WTC11 (cell line): ENCODE results near the gene SMIM24. TPM values are rescaled to one million over a fixed set of nuclear protein-coding genes. Genes with fewer than 3 reads are reported as not detected.
A peak's percentile ranks its signal among the peaks of the same experiment; 100 is the strongest.

ENCODE experiments used
- ATAC-seq: fragments of 200-7000 bp; cut with Tn5 transposase; 2 replicates; pipeline ENCODE4 v1.10.0; 2021; ENCODE audit warnings: mild to moderate bottlenecking, moderate library complexity
- CTCF ChIA-PET: fragments of 300-600 bp; sonication (Branson Sonifier 250); formaldehyde crosslinking; loops from one replicate; lab custom pipeline; 2021; ENCODE audit warnings: antibody characterized with exemption; lab: Charles Lee
- POLR2A ChIA-PET: fragments of 350-600 bp; sonication (Branson Sonifier 250); formaldehyde crosslinking; loops from one replicate; lab custom pipeline; 2021; ENCODE audit warnings: antibody characterized with exemption; lab: Charles Lee
- DNase-seq: peaks from one replicate; pipeline ENCODE4 v3.0.0; 2021; ENCODE audit warnings: low spot score
- H3K27ac Mint-ChIP-seq: 2 replicates; pipeline ENCODE4 v1.8.0; 2021; ENCODE audit warnings: mixed read lengths
- H3K27me3 Mint-ChIP-seq: 2 replicates; pipeline ENCODE4 v1.8.0; 2021; ENCODE audit warnings: low read depth, mild to moderate bottlenecking, moderate library complexity, mixed read lengths
- H3K36me3 Mint-ChIP-seq: 2 replicates; pipeline ENCODE4 v1.8.0; 2021; ENCODE audit warnings: mixed read lengths
- H3K4me1 Mint-ChIP-seq: 2 replicates; pipeline ENCODE4 v1.8.0; 2022; ENCODE audit warnings: mixed read lengths
- H3K4me3 Mint-ChIP-seq: 2 replicates; pipeline ENCODE4 v1.8.0; 2021; ENCODE audit warnings: mild to moderate bottlenecking, moderate library complexity, mixed read lengths
- H3K9me3 Mint-ChIP-seq: 2 replicates; pipeline ENCODE4 v1.8.0; 2021; ENCODE audit warnings: mixed read lengths
- CREM ChIP-seq: sonication (generic); formaldehyde crosslinking; IDR thresholded peaks from 2 replicates; pipeline ENCODE4 v1.8.1; 2022; ENCODE audit warnings: mild to moderate bottlenecking, missing genetic modification reagents, moderate library complexity
- ELF4 ChIP-seq: sonication (generic); formaldehyde crosslinking; IDR thresholded peaks from 2 replicates; pipeline ENCODE4 v1.8.1; 2022; ENCODE audit warnings: low read depth, mild to moderate bottlenecking, moderate library complexity, missing genetic modification reagents
- FOXJ3 ChIP-seq: sonication (generic); formaldehyde crosslinking; IDR thresholded peaks from 2 replicates; pipeline ENCODE4 v1.9.0; 2021; ENCODE audit warnings: missing genetic modification reagents, mild to moderate bottlenecking, borderline replicate concordance
- FOXK1 ChIP-seq: sonication (generic); formaldehyde crosslinking; IDR thresholded peaks from 2 replicates; pipeline ENCODE4 v1.8.0; 2022; ENCODE audit warnings: mild to moderate bottlenecking, moderate library complexity, missing genetic modification reagents
- IRF2 ChIP-seq: sonication (generic); formaldehyde crosslinking; IDR thresholded peaks from 2 replicates; pipeline ENCODE4 v1.8.0; 2022; ENCODE audit warnings: low read depth, missing genetic modification reagents, borderline replicate concordance
- NR3C1 ChIP-seq: sonication (generic); formaldehyde crosslinking; conservative IDR thresholded peaks from 2 replicates; pipeline ENCODE4 v1.8.1; 2023; ENCODE audit warnings: low read depth, mild to moderate bottlenecking, missing genetic modification reagents
- TCF7 ChIP-seq: sonication (generic); formaldehyde crosslinking; IDR thresholded peaks from 2 replicates; pipeline ENCODE4 v1.8.0; 2022; ENCODE audit warnings: mild to moderate bottlenecking, low read depth, missing genetic modification reagents, moderate library complexity
- ZNF121 ChIP-seq: sonication (generic); formaldehyde crosslinking; IDR thresholded peaks from 2 replicates; pipeline ENCODE4 v1.8.0; 2023; ENCODE audit warnings: missing genetic modification reagents
- ZNF263 ChIP-seq: sonication (generic); formaldehyde crosslinking; IDR thresholded peaks from 2 replicates; pipeline ENCODE4 v1.8.1; 2022; ENCODE audit warnings: low read depth, mild to moderate bottlenecking, moderate library complexity, missing genetic modification reagents
- ZNF317 ChIP-seq: sonication (generic); formaldehyde crosslinking; IDR thresholded peaks from 2 replicates; pipeline ENCODE4 v1.8.1; 2023; ENCODE audit warnings: low read depth, mild to moderate bottlenecking, moderate library complexity, missing genetic modification reagents, borderline replicate concordance
- total RNA-seq: library from RNA; stranded (reverse); gene quantifications from 3 replicates; pipeline ENCODE4 v1.2.3, GENCODE V29; 2021
- TF ChIP-seq, protein P1 (sequence below): sonication (generic); formaldehyde crosslinking; IDR thresholded peaks from 2 replicates; pipeline ENCODE4 v1.8.0; 2023; ENCODE audit warnings: missing genetic modification reagents, mild to moderate bottlenecking, borderline replicate concordance
- TF ChIP-seq, protein P2 (sequence below): sonication (generic); formaldehyde crosslinking; IDR thresholded peaks from 2 replicates; pipeline ENCODE4 v1.8.1; 2022; ENCODE audit warnings: mild to moderate bottlenecking, moderate library complexity, missing genetic modification reagents
- TF ChIP-seq, protein P3 (sequence below): sonication (generic); formaldehyde crosslinking; IDR thresholded peaks from 2 replicates; pipeline ENCODE4 v1.8.0; 2022; ENCODE audit warnings: mild to moderate bottlenecking, missing genetic modification reagents
- TF ChIP-seq, protein P4 (sequence below): sonication (generic); formaldehyde crosslinking; conservative IDR thresholded peaks from 2 replicates; pipeline ENCODE4 v1.8.1; 2022; ENCODE audit warnings: mild to moderate bottlenecking, missing genetic modification reagents
- TF ChIP-seq, protein P5 (sequence below): sonication (generic); formaldehyde crosslinking; IDR thresholded peaks from 2 replicates; pipeline ENCODE4 v1.8.0; 2022; ENCODE audit warnings: missing genetic modification reagents
- TF ChIP-seq, protein P6 (sequence below): sonication (generic); formaldehyde crosslinking; IDR thresholded peaks from 2 replicates; pipeline ENCODE4 v1.8.1; 2023; ENCODE audit warnings: mild to moderate bottlenecking, missing genetic modification reagents, borderline replicate concordance
- TF ChIP-seq, protein P7 (sequence below): sonication (generic); formaldehyde crosslinking; IDR thresholded peaks from 2 replicates; pipeline ENCODE4 v1.8.1; 2023; ENCODE audit warnings: mild to moderate bottlenecking, missing genetic modification reagents, moderate library complexity
- TF ChIP-seq, protein P8 (sequence below): fragments of 250-450 bp; sonication (Bioruptor Pico); IDR thresholded peaks from 2 replicates; pipeline ENCODE4 v1.9.0; 2021; ENCODE audit warnings: mild to moderate bottlenecking, borderline replicate concordance

SMIM24 gene
- total RNA-seq, 1 experiment from 2014 or later, result 2.8 TPM

DNA sequence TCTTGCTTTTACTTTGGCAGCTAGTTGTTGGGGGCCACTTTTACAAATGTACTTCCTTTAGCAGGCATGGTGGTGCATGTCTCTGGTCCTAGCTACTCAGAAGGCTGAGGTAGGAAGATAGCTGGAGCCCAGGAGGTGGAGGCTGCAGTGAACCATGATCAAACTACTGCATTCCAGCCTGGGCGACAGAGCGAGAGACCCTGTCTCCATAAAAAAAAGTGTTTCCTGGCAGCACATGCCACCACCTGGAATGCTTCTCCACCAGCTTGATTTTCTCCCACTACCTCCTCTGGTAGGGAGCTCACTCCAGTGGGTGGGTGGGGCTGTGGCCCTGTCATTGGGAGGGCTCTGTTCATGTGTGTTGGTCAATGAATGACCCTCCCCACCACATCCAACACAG lies 38.3 kb upstream of the SMIM24 start:
- ChIA-PET CTCF (interaction anchor here (1.0 to 4.8 kb wide), 7 partner anchors 8 to 136 kb away, joined by 3 to 31 read pairs (median 7); no protein-coding TSS in a partner anchor), POLR2A (interaction anchor here (0.8 kb wide), 1 partner anchor 20 kb away, joined by 3 read pairs; the partner anchor contains the start of gene TEKTIP1)
- peak overlapping the region; percentile 67 for H3K27ac Mint-ChIP-seq

More for the DNA sequence above, 38.3 kb upstream of the SMIM24 start:
- H3K4me3 Mint-ChIP-seq, result peak overlapping the region; percentile 39
- peaks cover 55% of the 10 kb centered on the region for H3K4me1 Mint-ChIP-seq
- no peaks in the 10 kb centered on the region for H3K9me3 Mint-ChIP-seq
- peaks cover 4% of the 10 kb centered on the region; the same call in 1 of the 2 replicates for H3K36me3 Mint-ChIP-seq
- no peak for TF ChIP-seq FOXK1
- TF ChIP-seq, protein P1, sequence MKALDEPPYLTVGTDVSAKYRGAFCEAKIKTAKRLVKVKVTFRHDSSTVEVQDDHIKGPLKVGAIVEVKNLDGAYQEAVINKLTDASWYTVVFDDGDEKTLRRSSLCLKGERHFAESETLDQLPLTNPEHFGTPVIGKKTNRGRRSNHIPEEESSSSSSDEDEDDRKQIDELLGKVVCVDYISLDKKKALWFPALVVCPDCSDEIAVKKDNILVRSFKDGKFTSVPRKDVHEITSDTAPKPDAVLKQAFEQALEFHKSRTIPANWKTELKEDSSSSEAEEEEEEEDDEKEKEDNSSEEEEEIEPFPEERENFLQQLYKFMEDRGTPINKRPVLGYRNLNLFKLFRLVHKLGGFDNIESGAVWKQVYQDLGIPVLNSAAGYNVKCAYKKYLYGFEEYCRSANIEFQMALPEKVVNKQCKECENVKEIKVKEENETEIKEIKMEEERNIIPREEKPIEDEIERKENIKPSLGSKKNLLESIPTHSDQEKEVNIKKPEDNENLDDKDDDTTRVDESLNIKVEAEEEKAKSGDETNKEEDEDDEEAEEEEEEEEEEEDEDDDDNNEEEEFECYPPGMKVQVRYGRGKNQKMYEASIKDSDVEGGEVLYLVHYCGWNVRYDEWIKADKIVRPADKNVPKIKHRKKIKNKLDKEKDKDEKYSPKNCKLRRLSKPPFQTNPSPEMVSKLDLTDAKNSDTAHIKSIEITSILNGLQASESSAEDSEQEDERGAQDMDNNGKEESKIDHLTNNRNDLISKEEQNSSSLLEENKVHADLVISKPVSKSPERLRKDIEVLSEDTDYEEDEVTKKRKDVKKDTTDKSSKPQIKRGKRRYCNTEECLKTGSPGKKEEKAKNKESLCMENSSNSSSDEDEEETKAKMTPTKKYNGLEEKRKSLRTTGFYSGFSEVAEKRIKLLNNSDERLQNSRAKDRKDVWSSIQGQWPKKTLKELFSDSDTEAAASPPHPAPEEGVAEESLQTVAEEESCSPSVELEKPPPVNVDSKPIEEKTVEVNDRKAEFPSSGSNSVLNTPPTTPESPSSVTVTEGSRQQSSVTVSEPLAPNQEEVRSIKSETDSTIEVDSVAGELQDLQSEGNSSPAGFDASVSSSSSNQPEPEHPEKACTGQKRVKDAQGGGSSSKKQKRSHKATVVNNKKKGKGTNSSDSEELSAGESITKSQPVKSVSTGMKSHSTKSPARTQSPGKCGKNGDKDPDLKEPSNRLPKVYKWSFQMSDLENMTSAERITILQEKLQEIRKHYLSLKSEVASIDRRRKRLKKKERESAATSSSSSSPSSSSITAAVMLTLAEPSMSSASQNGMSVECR (CRISPR knock-in tag), result no peak
- TF ChIP-seq ZNF317, result no peak
- TF ChIP-seq, protein P2, sequence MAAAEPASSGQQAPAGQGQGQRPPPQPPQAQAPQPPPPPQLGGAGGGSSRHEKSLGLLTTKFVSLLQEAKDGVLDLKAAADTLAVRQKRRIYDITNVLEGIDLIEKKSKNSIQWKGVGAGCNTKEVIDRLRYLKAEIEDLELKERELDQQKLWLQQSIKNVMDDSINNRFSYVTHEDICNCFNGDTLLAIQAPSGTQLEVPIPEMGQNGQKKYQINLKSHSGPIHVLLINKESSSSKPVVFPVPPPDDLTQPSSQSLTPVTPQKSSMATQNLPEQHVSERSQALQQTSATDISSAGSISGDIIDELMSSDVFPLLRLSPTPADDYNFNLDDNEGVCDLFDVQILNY (CRISPR knock-in tag), result no peak
- TF ChIP-seq, protein P3, sequence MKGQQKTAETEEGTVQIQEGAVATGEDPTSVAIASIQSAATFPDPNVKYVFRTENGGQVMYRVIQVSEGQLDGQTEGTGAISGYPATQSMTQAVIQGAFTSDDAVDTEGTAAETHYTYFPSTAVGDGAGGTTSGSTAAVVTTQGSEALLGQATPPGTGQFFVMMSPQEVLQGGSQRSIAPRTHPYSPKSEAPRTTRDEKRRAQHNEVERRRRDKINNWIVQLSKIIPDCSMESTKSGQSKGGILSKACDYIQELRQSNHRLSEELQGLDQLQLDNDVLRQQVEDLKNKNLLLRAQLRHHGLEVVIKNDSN (CRISPR knock-in tag), result no peak
- no peak for TF ChIP-seq ZNF263
- no peak for TF ChIP-seq TCF7
- no peak for TF ChIP-seq IRF2 (CRISPR knock-in tag)
- TF ChIP-seq NR3C1 (CRISPR knock-in tag), result no peak
- TF ChIP-seq CREM (CRISPR knock-in tag), result no peak
- no peak for TF ChIP-seq ZNF121 (CRISPR knock-in tag)
- TF ChIP-seq FOXJ3 (CRISPR knock-in tag), result no peak
- TF ChIP-seq, protein P4, sequence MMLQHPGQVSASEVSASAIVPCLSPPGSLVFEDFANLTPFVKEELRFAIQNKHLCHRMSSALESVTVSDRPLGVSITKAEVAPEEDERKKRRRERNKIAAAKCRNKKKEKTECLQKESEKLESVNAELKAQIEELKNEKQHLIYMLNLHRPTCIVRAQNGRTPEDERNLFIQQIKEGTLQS (CRISPR knock-in tag), result no peak
- TF ChIP-seq, protein P5, sequence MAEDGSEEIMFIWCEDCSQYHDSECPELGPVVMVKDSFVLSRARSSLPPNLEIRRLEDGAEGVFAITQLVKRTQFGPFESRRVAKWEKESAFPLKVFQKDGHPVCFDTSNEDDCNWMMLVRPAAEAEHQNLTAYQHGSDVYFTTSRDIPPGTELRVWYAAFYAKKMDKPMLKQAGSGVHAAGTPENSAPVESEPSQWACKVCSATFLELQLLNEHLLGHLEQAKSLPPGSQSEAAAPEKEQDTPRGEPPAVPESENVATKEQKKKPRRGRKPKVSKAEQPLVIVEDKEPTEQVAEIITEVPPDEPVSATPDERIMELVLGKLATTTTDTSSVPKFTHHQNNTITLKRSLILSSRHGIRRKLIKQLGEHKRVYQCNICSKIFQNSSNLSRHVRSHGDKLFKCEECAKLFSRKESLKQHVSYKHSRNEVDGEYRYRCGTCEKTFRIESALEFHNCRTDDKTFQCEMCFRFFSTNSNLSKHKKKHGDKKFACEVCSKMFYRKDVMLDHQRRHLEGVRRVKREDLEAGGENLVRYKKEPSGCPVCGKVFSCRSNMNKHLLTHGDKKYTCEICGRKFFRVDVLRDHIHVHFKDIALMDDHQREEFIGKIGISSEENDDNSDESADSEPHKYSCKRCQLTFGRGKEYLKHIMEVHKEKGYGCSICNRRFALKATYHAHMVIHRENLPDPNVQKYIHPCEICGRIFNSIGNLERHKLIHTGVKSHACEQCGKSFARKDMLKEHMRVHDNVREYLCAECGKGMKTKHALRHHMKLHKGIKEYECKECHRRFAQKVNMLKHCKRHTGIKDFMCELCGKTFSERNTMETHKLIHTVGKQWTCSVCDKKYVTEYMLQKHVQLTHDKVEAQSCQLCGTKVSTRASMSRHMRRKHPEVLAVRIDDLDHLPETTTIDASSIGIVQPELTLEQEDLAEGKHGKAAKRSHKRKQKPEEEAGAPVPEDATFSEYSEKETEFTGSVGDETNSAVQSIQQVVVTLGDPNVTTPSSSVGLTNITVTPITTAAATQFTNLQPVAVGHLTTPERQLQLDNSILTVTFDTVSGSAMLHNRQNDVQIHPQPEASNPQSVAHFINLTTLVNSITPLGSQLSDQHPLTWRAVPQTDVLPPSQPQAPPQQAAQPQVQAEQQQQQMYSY (CRISPR knock-in tag), result no peak
- TF ChIP-seq ELF4 (CRISPR knock-in tag), result no peak
- TF ChIP-seq, protein P6, sequence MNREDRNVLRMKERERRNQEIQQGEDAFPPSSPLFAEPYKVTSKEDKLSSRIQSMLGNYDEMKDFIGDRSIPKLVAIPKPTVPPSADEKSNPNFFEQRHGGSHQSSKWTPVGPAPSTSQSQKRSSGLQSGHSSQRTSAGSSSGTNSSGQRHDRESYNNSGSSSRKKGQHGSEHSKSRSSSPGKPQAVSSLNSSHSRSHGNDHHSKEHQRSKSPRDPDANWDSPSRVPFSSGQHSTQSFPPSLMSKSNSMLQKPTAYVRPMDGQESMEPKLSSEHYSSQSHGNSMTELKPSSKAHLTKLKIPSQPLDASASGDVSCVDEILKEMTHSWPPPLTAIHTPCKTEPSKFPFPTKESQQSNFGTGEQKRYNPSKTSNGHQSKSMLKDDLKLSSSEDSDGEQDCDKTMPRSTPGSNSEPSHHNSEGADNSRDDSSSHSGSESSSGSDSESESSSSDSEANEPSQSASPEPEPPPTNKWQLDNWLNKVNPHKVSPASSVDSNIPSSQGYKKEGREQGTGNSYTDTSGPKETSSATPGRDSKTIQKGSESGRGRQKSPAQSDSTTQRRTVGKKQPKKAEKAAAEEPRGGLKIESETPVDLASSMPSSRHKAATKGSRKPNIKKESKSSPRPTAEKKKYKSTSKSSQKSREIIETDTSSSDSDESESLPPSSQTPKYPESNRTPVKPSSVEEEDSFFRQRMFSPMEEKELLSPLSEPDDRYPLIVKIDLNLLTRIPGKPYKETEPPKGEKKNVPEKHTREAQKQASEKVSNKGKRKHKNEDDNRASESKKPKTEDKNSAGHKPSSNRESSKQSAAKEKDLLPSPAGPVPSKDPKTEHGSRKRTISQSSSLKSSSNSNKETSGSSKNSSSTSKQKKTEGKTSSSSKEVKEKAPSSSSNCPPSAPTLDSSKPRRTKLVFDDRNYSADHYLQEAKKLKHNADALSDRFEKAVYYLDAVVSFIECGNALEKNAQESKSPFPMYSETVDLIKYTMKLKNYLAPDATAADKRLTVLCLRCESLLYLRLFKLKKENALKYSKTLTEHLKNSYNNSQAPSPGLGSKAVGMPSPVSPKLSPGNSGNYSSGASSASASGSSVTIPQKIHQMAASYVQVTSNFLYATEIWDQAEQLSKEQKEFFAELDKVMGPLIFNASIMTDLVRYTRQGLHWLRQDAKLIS (CRISPR knock-in tag), result no peak
- TF ChIP-seq, protein P7, sequence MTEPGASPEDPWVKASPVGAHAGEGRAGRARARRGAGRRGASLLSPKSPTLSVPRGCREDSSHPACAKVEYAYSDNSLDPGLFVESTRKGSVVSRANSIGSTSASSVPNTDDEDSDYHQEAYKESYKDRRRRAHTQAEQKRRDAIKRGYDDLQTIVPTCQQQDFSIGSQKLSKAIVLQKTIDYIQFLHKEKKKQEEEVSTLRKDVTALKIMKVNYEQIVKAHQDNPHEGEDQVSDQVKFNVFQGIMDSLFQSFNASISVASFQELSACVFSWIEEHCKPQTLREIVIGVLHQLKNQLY (CRISPR knock-in tag), result no peak
- TF ChIP-seq, protein P8, sequence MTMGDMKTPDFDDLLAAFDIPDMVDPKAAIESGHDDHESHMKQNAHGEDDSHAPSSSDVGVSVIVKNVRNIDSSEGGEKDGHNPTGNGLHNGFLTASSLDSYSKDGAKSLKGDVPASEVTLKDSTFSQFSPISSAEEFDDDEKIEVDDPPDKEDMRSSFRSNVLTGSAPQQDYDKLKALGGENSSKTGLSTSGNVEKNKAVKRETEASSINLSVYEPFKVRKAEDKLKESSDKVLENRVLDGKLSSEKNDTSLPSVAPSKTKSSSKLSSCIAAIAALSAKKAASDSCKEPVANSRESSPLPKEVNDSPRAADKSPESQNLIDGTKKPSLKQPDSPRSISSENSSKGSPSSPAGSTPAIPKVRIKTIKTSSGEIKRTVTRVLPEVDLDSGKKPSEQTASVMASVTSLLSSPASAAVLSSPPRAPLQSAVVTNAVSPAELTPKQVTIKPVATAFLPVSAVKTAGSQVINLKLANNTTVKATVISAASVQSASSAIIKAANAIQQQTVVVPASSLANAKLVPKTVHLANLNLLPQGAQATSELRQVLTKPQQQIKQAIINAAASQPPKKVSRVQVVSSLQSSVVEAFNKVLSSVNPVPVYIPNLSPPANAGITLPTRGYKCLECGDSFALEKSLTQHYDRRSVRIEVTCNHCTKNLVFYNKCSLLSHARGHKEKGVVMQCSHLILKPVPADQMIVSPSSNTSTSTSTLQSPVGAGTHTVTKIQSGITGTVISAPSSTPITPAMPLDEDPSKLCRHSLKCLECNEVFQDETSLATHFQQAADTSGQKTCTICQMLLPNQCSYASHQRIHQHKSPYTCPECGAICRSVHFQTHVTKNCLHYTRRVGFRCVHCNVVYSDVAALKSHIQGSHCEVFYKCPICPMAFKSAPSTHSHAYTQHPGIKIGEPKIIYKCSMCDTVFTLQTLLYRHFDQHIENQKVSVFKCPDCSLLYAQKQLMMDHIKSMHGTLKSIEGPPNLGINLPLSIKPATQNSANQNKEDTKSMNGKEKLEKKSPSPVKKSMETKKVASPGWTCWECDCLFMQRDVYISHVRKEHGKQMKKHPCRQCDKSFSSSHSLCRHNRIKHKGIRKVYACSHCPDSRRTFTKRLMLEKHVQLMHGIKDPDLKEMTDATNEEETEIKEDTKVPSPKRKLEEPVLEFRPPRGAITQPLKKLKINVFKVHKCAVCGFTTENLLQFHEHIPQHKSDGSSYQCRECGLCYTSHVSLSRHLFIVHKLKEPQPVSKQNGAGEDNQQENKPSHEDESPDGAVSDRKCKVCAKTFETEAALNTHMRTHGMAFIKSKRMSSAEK (CRISPR knock-in tag), result no peak
- TF ChIP-seq, all 79 proteins: peak for 0
- DNase-seq, result no peak
- no peak for ATAC-seq
- no peaks in the 10 kb centered on the region for H3K27me3 Mint-ChIP-seq
